ENCODE data around the gene MYO1E.

- TF ChIP-seq ESRRG (CRISPR knock-in tag; IDR thresholded peaks at IDR 0.05) (no peak), CSRNP3 (CRISPR knock-in tag; IDR thresholded peaks at IDR 0.05) (no peak), ARNTL (CRISPR knock-in tag; IDR thresholded peaks at IDR 0.05; ENCODE audit: borderline replicate concordance, low read depth) (no peak), ZFP3 (CRISPR knock-in tag; IDR thresholded peaks at IDR 0.05) (no peak), GLIS3 (CRISPR knock-in tag; IDR thresholded peaks at IDR 0.05) (no peak), BACH2 (CRISPR knock-in tag; IDR thresholded peaks at IDR 0.05; ENCODE audit: borderline replicate concordance) (no peak), RARB (CRISPR knock-in tag; IDR thresholded peaks at IDR 0.05) (no peak), POU6F1 (CRISPR knock-in tag; IDR thresholded peaks at IDR 0.05; ENCODE audit: borderline replicate concordance, low read depth) (no peak), TSHZ2 (CRISPR knock-in tag; IDR thresholded peaks at IDR 0.05) (no peak), ZNF70 (CRISPR knock-in tag; IDR thresholded peaks at IDR 0.05) (no peak), ZFP30 (CRISPR knock-in tag; IDR thresholded peaks at IDR 0.05) (no peak)
- TF ChIP-seq, protein P1, sequence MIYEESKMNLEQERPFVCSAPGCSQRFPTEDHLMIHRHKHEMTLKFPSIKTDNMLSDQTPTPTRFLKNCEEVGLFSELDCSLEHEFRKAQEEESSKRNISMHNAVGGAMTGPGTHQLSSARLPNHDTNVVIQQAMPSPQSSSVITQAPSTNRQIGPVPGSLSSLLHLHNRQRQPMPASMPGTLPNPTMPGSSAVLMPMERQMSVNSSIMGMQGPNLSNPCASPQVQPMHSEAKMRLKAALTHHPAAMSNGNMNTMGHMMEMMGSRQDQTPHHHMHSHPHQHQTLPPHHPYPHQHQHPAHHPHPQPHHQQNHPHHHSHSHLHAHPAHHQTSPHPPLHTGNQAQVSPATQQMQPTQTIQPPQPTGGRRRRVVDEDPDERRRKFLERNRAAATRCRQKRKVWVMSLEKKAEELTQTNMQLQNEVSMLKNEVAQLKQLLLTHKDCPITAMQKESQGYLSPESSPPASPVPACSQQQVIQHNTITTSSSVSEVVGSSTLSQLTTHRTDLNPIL (CRISPR knock-in tag; IDR thresholded peaks at IDR 0.05; ENCODE audit: low read depth), result no peak
- TF ChIP-seq, protein P2, sequence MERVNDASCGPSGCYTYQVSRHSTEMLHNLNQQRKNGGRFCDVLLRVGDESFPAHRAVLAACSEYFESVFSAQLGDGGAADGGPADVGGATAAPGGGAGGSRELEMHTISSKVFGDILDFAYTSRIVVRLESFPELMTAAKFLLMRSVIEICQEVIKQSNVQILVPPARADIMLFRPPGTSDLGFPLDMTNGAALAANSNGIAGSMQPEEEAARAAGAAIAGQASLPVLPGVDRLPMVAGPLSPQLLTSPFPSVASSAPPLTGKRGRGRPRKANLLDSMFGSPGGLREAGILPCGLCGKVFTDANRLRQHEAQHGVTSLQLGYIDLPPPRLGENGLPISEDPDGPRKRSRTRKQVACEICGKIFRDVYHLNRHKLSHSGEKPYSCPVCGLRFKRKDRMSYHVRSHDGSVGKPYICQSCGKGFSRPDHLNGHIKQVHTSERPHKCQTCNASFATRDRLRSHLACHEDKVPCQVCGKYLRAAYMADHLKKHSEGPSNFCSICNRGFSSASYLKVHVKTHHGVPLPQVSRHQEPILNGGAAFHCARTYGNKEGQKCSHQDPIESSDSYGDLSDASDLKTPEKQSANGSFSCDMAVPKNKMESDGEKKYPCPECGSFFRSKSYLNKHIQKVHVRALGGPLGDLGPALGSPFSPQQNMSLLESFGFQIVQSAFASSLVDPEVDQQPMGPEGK (CRISPR knock-in tag; IDR thresholded peaks at IDR 0.05; ENCODE audit: borderline replicate concordance), result no peak
Measured at GRCh38 chr15:59345326-59345725, 27.3 kb downstream of the MYO1E start.
